H9 (cell line): ENCODE measurements around the gene BICD1. TPM values are rescaled to one million over a fixed set of nuclear protein-coding genes. Genes with fewer than 3 reads are reported as not detected.
A peak's percentile ranks its signal among the peaks of the same experiment; 100 is the strongest.

ENCODE experiments used
- DNase-seq: peaks from one replicate; pipeline ENCODE4 v3.0.0-alpha.2; 2017
- H2AFZ ChIP-seq: one replicate; pipeline ENCODE4 v1.6.1; 2013; ENCODE audit warnings: mild to moderate bottlenecking, low read length, control low read depth, moderate library complexity
- H2AK5ac ChIP-seq: 2 replicates; pipeline ENCODE4 v1.6.1; 2013; ENCODE audit warnings: low read length, control low read depth, mixed read lengths; ENCODE audit not compliant: insufficient read length
- H2BK120ac ChIP-seq: one replicate; pipeline ENCODE4 v1.6.1; 2013; ENCODE audit warnings: low read depth, mild to moderate bottlenecking, low read length, control low read depth, inconsistent platforms; ENCODE audit not compliant: poor library complexity, severe bottlenecking
- H2BK12ac ChIP-seq: 2 replicates; pipeline ENCODE4 v1.6.1; 2013; ENCODE audit warnings: low read length, control low read depth, mixed read lengths, low read depth; ENCODE audit not compliant: insufficient read length
- H2BK15ac ChIP-seq: 2 replicates; pipeline ENCODE4 v1.6.1; 2013; ENCODE audit warnings: low read depth, low read length, control low read depth
- H2BK20ac ChIP-seq: one replicate; pipeline ENCODE4 v1.6.1; 2013; ENCODE audit warnings: low read depth, mild to moderate bottlenecking, low read length, control low read depth, inconsistent platforms; ENCODE audit not compliant: poor library complexity, severe bottlenecking
- H2BK5ac ChIP-seq: 2 replicates; pipeline ENCODE4 v1.6.1; 2013; ENCODE audit warnings: low read length, control low read depth, mixed read lengths; ENCODE audit not compliant: insufficient read length
- H3K14ac ChIP-seq: 2 replicates; pipeline ENCODE4 v1.6.1; 2013; ENCODE audit warnings: low read length, control low read depth; ENCODE audit not compliant: insufficient read depth
- H3K18ac ChIP-seq: 2 replicates; pipeline ENCODE4 v1.6.1; 2013; ENCODE audit warnings: low read depth, mild to moderate bottlenecking, mixed read lengths, low read length, control low read depth; ENCODE audit not compliant: insufficient read length
- H3K23ac ChIP-seq: 2 replicates; pipeline ENCODE4 v1.6.1; 2013; ENCODE audit warnings: low read length, control low read depth, mixed read lengths, low read depth; ENCODE audit not compliant: insufficient read length
- H3K23me2 ChIP-seq: 2 replicates; pipeline ENCODE4 v1.6.1; 2013; ENCODE audit warnings: low read depth, mild to moderate bottlenecking, mixed read lengths, low read length, control low read depth; ENCODE audit not compliant: insufficient read length, poor library complexity, severe bottlenecking
- H3K27ac ChIP-seq: 2 replicates; pipeline ENCODE4 v1.5.1; 2013; ENCODE audit warnings: low read length, control low read depth, mixed read lengths, low read depth; ENCODE audit not compliant: insufficient read length
- H3K27me3 ChIP-seq: 2 replicates; pipeline ENCODE4 v1.6.1; 2013; ENCODE audit warnings: low read length, control low read depth, inconsistent platforms; ENCODE audit not compliant: insufficient read depth
- H3K4ac ChIP-seq: 2 replicates; pipeline ENCODE4 v1.6.1; 2013; ENCODE audit warnings: low read depth, mild to moderate bottlenecking, control low read depth, inconsistent platforms, low read length, moderate library complexity
- H3K4me1 ChIP-seq: 2 replicates; pipeline ENCODE4 v1.6.1; 2013; ENCODE audit warnings: low read length, control low read depth, inconsistent platforms; ENCODE audit not compliant: insufficient read depth
- H3K4me2 ChIP-seq: 2 replicates; pipeline ENCODE4 v1.6.1; 2013; ENCODE audit warnings: low read length, control low read depth, mixed read lengths; ENCODE audit not compliant: insufficient read length, insufficient read depth
- H3K56ac ChIP-seq: 2 replicates; pipeline ENCODE4 v1.6.1; 2013; ENCODE audit warnings: low read depth, mild to moderate bottlenecking, mixed read lengths, low read length, control low read depth; ENCODE audit not compliant: insufficient read length
- H3K79me1 ChIP-seq: 2 replicates; pipeline ENCODE4 v1.6.1; 2013; ENCODE audit warnings: low read depth, mild to moderate bottlenecking, moderate library complexity, low read length, control low read depth, inconsistent platforms; ENCODE audit not compliant: insufficient read depth, poor library complexity, severe bottlenecking
- H3K79me2 ChIP-seq: 2 replicates; pipeline ENCODE4 v1.6.1; 2013; ENCODE audit warnings: low read length, control low read depth, inconsistent platforms; ENCODE audit not compliant: insufficient read depth
- H3K9ac ChIP-seq: 2 replicates; pipeline ENCODE4 v1.6.1; 2013; ENCODE audit warnings: low read length, control low read depth, mixed read lengths; ENCODE audit not compliant: insufficient read length; ENCODE audit errors: extremely low read depth
- H3K9me3 ChIP-seq: one replicate; pipeline ENCODE4 v1.6.1; 2013; ENCODE audit warnings: low read depth, low read length, inconsistent platforms; ENCODE audit not compliant: control insufficient read depth
- H3T11ph ChIP-seq: one replicate; pipeline ENCODE4 v1.6.1; 2013; ENCODE audit warnings: mild to moderate bottlenecking, low read length, control low read depth, inconsistent platforms
- H4K20me1 ChIP-seq: one replicate; pipeline ENCODE4 v1.6.1; 2013; ENCODE audit not compliant: control insufficient read depth, insufficient read length, insufficient read depth
- H4K5ac ChIP-seq: 2 replicates; pipeline ENCODE4 v1.6.1; 2013; ENCODE audit warnings: low read depth, mild to moderate bottlenecking, mixed read lengths, low read length, control low read depth; ENCODE audit not compliant: insufficient read length
- H4K8ac ChIP-seq: replicated peaks from 2 replicates; pipeline ENCODE4 v1.6.1; 2013; ENCODE audit warnings: low read length, control low read depth, mixed read lengths, low read depth; ENCODE audit not compliant: insufficient read length
- H4K91ac ChIP-seq: 2 replicates; pipeline ENCODE4 v1.6.1; 2013; ENCODE audit warnings: low read depth, mild to moderate bottlenecking, moderate library complexity, mixed read lengths, low read length, control low read depth; ENCODE audit not compliant: insufficient read length
- H3K27ac Mint-ChIP-seq, 3 experiments: 2 replicates in 2 of 3; 3 replicates in 1 of 3; pipeline ENCODE4 v1.8.0; 2020 to 2021; ENCODE audit warnings: mixed read lengths in 3 of 3, mild to moderate bottlenecking in 1 of 3, moderate library complexity in 1 of 3
- H3K27me3 Mint-ChIP-seq: 2 replicates; pipeline ENCODE4 v1.8.0; 2021; ENCODE audit warnings: low read depth, mild to moderate bottlenecking, moderate library complexity, mixed read lengths
- H3K36me3 Mint-ChIP-seq, 3 experiments: 2 replicates in 2 of 3; 3 replicates in 1 of 3; pipeline ENCODE4 v1.8.0; 2020 to 2021; ENCODE audit warnings: low read depth in 3 of 3, mixed read lengths in 3 of 3; ENCODE audit not compliant: insufficient read depth in 1 of 3
- H3K4me1 Mint-ChIP-seq, 2 experiments: 2 replicates each; pipeline ENCODE4 v1.8.0; 2020; ENCODE audit warnings: mixed read lengths in 2 of 2
- H3K4me3 Mint-ChIP-seq, 2 experiments: 2 replicates in 1 of 2; 3 replicates in 1 of 2; pipeline ENCODE4 v1.8.0; 2020 to 2021; ENCODE audit warnings: mild to moderate bottlenecking in 2 of 2, mixed read lengths in 2 of 2, moderate library complexity in 1 of 2
- H3K9me3 Mint-ChIP-seq, 2 experiments: 2 replicates in 1 of 2; 3 replicates in 1 of 2; pipeline ENCODE4 v1.8.0; 2020; ENCODE audit warnings: mild to moderate bottlenecking in 2 of 2, mixed read lengths in 2 of 2, moderate library complexity in 1 of 2
- WGBS: extraction: QIAGEN DNeasy Blood & Tissue Kit; methylation state at CpG from one replicate; pipeline ENCODE4 v1.1.7; 2013; ENCODE audit warnings: missing lambda C conversion rate, low lambda C conversion rate, mixed read lengths; ENCODE audit not compliant: insufficient read length; ENCODE audit errors: extremely low coverage; 5-methylcytosine and 5-hydroxymethylcytosine counted together
- total RNA-seq: library from RNA; stranded (reverse); gene quantifications from 2 replicates; pipeline ENCODE4 v1.2.1, GENCODE V29; 2021
- TF ChIP-seq, protein P1 (sequence below): fragments of 200-600 bp; sonication (generic); conservative IDR thresholded peaks from 3 replicates; pipeline ENCODE4 v1.8.0; 2021; ENCODE audit warnings: antibody characterized with exemption, mild to moderate bottlenecking

The BICD1 gene
- total RNA-seq, 1 experiment from 2014 or later, result 134 TPM

GRCh38 chr12:32309811-32310736 is 203.4 kb downstream of the BICD1 start:
- H3K9me3 Mint-ChIP-seq, result no peaks in the 10 kb centered on the region
- Histone ChIP-seq H3K27ac (peak overlapping the region; percentile 5), H2BK20ac (no peak overlapping the region), H4K8ac (no peak overlapping the region), H4K5ac (no peak overlapping the region), H2BK120ac (no peak overlapping the region), H4K20me1 (no peaks in the 10 kb centered on the region), H3K4ac (no peak overlapping the region), H3K9me3 (no peaks in the 10 kb centered on the region), H3T11ph (no peak overlapping the region), H2BK12ac (no peak overlapping the region), H3K27me3 (no peaks in the 10 kb centered on the region), H3K4me2 (no peak overlapping the region), H2BK5ac (no peak overlapping the region), H3K14ac (no peak overlapping the region), H3K18ac (no peak overlapping the region), H2AFZ (no peak overlapping the region), H2AK5ac (no peak overlapping the region), H3K79me1 (peaks cover 2% of the 10 kb centered on the region), H3K23ac (no peak overlapping the region), H3K56ac (no peak overlapping the region), H3K23me2 (no peaks in the 10 kb centered on the region), H2BK15ac (no peak overlapping the region), H4K91ac (no peak overlapping the region), H3K4me1 (no peaks in the 10 kb centered on the region), H3K9ac (no peak overlapping the region), H3K79me2 (no peaks in the 10 kb centered on the region)
- H3K36me3 Mint-ChIP-seq, result peaks cover 7 to 38% (median 29%) of the 10 kb centered on the region in 3 experiments
- no peak overlapping the region for H3K4me3 Mint-ChIP-seq
- TF ChIP-seq, protein P1, sequence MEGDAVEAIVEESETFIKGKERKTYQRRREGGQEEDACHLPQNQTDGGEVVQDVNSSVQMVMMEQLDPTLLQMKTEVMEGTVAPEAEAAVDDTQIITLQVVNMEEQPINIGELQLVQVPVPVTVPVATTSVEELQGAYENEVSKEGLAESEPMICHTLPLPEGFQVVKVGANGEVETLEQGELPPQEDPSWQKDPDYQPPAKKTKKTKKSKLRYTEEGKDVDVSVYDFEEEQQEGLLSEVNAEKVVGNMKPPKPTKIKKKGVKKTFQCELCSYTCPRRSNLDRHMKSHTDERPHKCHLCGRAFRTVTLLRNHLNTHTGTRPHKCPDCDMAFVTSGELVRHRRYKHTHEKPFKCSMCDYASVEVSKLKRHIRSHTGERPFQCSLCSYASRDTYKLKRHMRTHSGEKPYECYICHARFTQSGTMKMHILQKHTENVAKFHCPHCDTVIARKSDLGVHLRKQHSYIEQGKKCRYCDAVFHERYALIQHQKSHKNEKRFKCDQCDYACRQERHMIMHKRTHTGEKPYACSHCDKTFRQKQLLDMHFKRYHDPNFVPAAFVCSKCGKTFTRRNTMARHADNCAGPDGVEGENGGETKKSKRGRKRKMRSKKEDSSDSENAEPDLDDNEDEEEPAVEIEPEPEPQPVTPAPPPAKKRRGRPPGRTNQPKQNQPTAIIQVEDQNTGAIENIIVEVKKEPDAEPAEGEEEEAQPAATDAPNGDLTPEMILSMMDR, result no peak
- H3K27ac Mint-ChIP-seq, result peak overlapping the region in 2 of 3 experiments; percentile 20 to 80; a peak in 2 of 7 replicates
- DNase-seq, result no peak
- H3K27me3 Mint-ChIP-seq, result no peaks in the 10 kb centered on the region
- peaks cover 12 to 22% of the 10 kb centered on the region in 2 experiments for H3K4me1 Mint-ChIP-seq
- no CpG with 5 or more reads among the region's 10 CpGs for WGBS
